M059J (cell line): ENCODE measurements around the gene FIGN. TPM values are rescaled to one million over a fixed set of nuclear protein-coding genes. Genes with fewer than 3 reads are reported as not detected.

ENCODE experiments used
- DNase-seq: peaks from one replicate; pipeline ENCODE4 v3.0.0-alpha.2; 2012; ENCODE audit warnings: low read depth
- total RNA-seq: library from RNA; depleted of rRNA; stranded (reverse); fragments of >200 nt; shearing (Covaris generic); gene quantifications from 2 replicates; pipeline ENCODE4 v1.2.3, GENCODE V29; 2014

FIGN gene
- total RNA-seq, 1 experiment from 2014 or later = 3.4 TPM

GRCh38 chr2:163612332-163612731 lies 123.5 kb downstream of the FIGN start:
- no peak for DNase-seq

- no peak for DNase-seq
Observed at GRCh38 chr2:163611557-163611906, 124.3 kb downstream of the FIGN start.

- DNase-seq = no peak
Observed at GRCh38 chr2:163610817-163611556, 124.8 kb downstream of the FIGN start.

- no peak for DNase-seq
Observed at GRCh38 chr2:163607630-163608029, 128.2 kb downstream of the FIGN start.

- DNase-seq = no peak
Observed at GRCh38 chr2:163606878-163607277, 128.9 kb downstream of the FIGN start.

- DNase-seq = no peak
Observed at GRCh38 chr2:163605779-163606178, 130.0 kb downstream of the FIGN start.

- DNase-seq = peak; percentile 39
Observed at GRCh38 chr2:163604941-163605555, 130.8 kb downstream of the FIGN start.

- DNase-seq = peak; percentile 7
Observed at GRCh38 chr2:163602196-163602595, 133.6 kb downstream of the FIGN start.

- DNase-seq = peak; percentile 85
Observed at GRCh38 chr2:163601377-163601776, 134.4 kb downstream of the FIGN start.

- peak; percentile 62 for DNase-seq
Observed at GRCh38 chr2:163600801-163601200, 135.0 kb downstream of the FIGN start.

- no peak for DNase-seq
Observed at GRCh38 chr2:163595028-163595427, 140.8 kb downstream of the FIGN start.

- no peak for DNase-seq
Observed at GRCh38 chr2:163594497-163594896, 141.3 kb downstream of the FIGN start.

- no peak for DNase-seq
Observed at GRCh38 chr2:163593982-163594381, 141.8 kb downstream of the FIGN start.

- DNase-seq = no peak
Observed at GRCh38 chr2:163592954-163593622, 142.7 kb downstream of the FIGN start.

- DNase-seq = no peak
Observed at GRCh38 chr2:163591461-163591860, 144.3 kb downstream of the FIGN start.

GRCh38 chr2:163580757-163581156 lies 155.1 kb downstream of the FIGN start:
- no peak for DNase-seq

GRCh38 chr2:163574309-163574708 lies 161.5 kb downstream of the FIGN start:
- no peak for DNase-seq

- DNase-seq = no peak
Observed at GRCh38 chr2:163573652-163574051, 162.2 kb downstream of the FIGN start.

- no peak for DNase-seq
Observed at GRCh38 chr2:163572850-163573249, 163.0 kb downstream of the FIGN start.

GRCh38 chr2:163571423-163572102 lies 164.2 kb downstream of the FIGN start:
- no peak for DNase-seq

GRCh38 chr2:163570391-163570790 lies 165.4 kb downstream of the FIGN start:
- no peak for DNase-seq

- DNase-seq = peak; percentile 20
Observed at GRCh38 chr2:163565192-163565591, 170.6 kb downstream of the FIGN start.
